Heart right ventricle (tissue), 16 donors: ENCODE measurements around the gene PPP2R2B. TPM values are rescaled to one million over a fixed set of nuclear protein-coding genes. Genes with fewer than 3 reads are reported as not detected.

Source experiments
- ATAC-seq, 8 donors: fragments of 200-7000 bp; cut with Tn5 transposase; one replicate each; pipeline ENCODE4 v1.9.1; 2020; ENCODE audit warnings: mild to moderate bottlenecking in 8 of 8, moderate library complexity in 8 of 8, moderate number of reproducible peaks in 1 of 8
- DNase-seq, 2 donors: peaks; one replicate each; pipeline ENCODE4 v3.0.0-alpha.2; 2020
- H3K27ac ChIP-seq, 10 donors: fragments of 200-600 bp; sonication (generic) in 2 of 10; one replicate each; pipeline versions ENCODE4 v1.5.0 to v1.8.0; 2020 to 2022; ENCODE audit warnings: mild to moderate bottlenecking in 3 of 10
- H3K27me3 ChIP-seq, 7 donors: fragments of 200-600 bp; one replicate each; pipeline ENCODE4 v1.8.0; 2021 to 2022; ENCODE audit warnings: mild to moderate bottlenecking in 2 of 7
- H3K36me3 ChIP-seq, 9 donors: fragments of 200-600 bp; sonication (generic) in 1 of 9; one replicate each; pipeline versions ENCODE4 v1.5.0 to v1.8.0; 2020 to 2022; ENCODE audit warnings: mild to moderate bottlenecking in 2 of 9
- H3K4me1 ChIP-seq, 9 donors: fragments of 200-600 bp; sonication (generic) in 1 of 9; one replicate each; pipeline versions ENCODE4 v1.5.0 to v1.8.0; 2020 to 2022; ENCODE audit warnings: mild to moderate bottlenecking in 4 of 9
- H3K4me3 ChIP-seq, 10 donors: fragments of 200-600 bp; sonication (generic) in 2 of 10; one replicate each; pipeline versions ENCODE4 v1.5.0 to v1.8.0; 2020 to 2022; ENCODE audit warnings: mild to moderate bottlenecking in 7 of 10, moderate library complexity in 2 of 10
- H3K9me3 ChIP-seq, 11 donors: fragments of 200-600 bp in 10 of 11; sonication (generic) in 2 of 11; one replicate each; pipeline versions ENCODE4 v1.5.0 to v1.8.0; 2013 to 2022; ENCODE audit warnings: mild to moderate bottlenecking in 2 of 11, control low read depth in 1 of 11, moderate library complexity in 1 of 11
- WGBS, 2 donors: extraction: QIAGEN DNeasy Blood & Tissue Kit; methylation state at CpG; one replicate each; pipeline ENCODE4 v1.1.7; 2013; ENCODE audit warnings: inconsistent platforms in 1 of 2; 5-methylcytosine and 5-hydroxymethylcytosine counted together
- intact Hi-C, 10 donors: fragments of 100-400 bp; cut with DNase I; formaldehyde crosslinking; loops; one replicate each; pipeline versions ENCODE4 v1.11.1 to v1.14.2; 2022
- polyA plus RNA-seq, 2 donors: library from polyadenylated mRNA; stranded (reverse); fragments of 200-250 nt; gene quantifications; one replicate each; pipeline ENCODE4 v1.2.3, GENCODE V29; 2013
- total RNA-seq, 10 donors: library from RNA; stranded (reverse); fragmentation: NEBNext Ultra II Directional in 3 of 10; extraction: Animal tissue kit (Norgen Biotek cat#: 25700) in 3 of 10; gene quantifications; one replicate each; pipeline versions ENCODE4 v1.2.1 to v1.2.4, GENCODE V29; 2021 to 2023
- TF ChIP-seq, protein P1 (sequence below), 9 donors: fragments of 200-600 bp; sonication (generic) in 2 of 9; IDR thresholded peaks; one replicate each; pipeline versions ENCODE4 v1.5.0 to v1.8.0; 2021 to 2022; ENCODE audit warnings: antibody characterized with exemption in 9 of 9, mild to moderate bottlenecking in 5 of 9, moderate library complexity in 1 of 9
- donor health status: Arrhythmogenic right ventricular cardiomyopathy.
- donor health status: ischemic (EF 13 %, LVEDD 7.1; RV severe dilation, severe dysfunction).
- donor health status: healthy with polysubstance abuse.
- donor health status: DM: no; HTN: yes; CAD: no.
- donor health status: DM: no; HTN: no; CAD: no.
- donor health status: ischemic (EF 25% LVEDD 6.9; RV normal size, moderate dysfunction).
- donor health status: ischemic (EF 25% LVEDD 5.7; RV mildly dilated, moderate dysfunction).
- donor health status: healthy.
- donor health status: DM: yes; HTN: yes; CAD: no.
- donor health status: Ischemic cardiomyopathy.
- donor health status: ischemic (EF 35%, LVEDD 5.7; RV mildly dilated, moderate dysfunction).
- donor health status: nonischemic (EF 11% LVEDD 7.7; RV severe dilation, severe dysfunction).
- donor health status: DM: yes; HTN: yes; CAD: no.
- donor health status: PGD.
- donor health status: ischemic (EF 29% LVEDD 5.4; RV normal size, mild dysfunction).
- donor health status: nonischemic (EF 23%, LVEDD 6.1; RV moderate dilation, normal function).

The PPP2R2B gene
- total and polyA plus RNA-seq, 12 donors: 0.05 to 1.8 (median 0.57) TPM; not detected in 2

DNA sequence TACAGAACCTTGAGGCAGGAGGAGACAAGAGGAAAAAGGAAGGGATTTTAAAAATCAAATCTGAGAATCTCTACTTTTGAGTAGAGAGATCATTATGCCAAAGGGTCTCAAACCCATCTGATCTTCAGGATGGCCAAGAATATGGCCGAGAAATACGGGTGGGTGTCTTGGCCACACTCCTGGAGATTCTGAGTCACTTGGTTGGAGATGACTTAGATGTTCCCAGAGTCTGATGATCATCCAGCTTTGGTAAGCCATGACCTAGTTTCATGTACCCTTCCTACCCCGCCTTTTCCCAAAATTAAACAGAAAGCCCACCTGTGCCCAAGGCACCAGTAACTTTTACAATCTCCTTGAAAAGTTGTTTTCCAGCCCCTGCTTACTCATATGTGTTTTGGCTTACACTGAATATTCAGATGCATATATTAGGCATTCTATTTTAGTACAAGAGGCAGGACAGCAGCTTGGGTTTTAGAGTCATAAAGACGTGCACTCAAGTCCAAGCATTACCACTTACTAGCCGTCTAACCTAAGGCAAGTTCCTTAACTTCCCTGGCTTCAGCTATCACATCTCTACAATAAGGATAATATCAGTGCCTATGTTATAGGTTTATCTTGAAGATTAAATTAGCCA is 195.5 kb downstream of the PPP2R2B start:
- DNase-seq (no peak), ATAC-seq (peak in 1 of 8 donors; percentile 11)
- Histone ChIP-seq H3K9me3 (no peaks in the 10 kb centered on the region), H3K4me3 (no peak overlapping the region), H3K36me3 (no peaks in the 10 kb centered on the region), H3K4me1 (no peaks in the 10 kb centered on the region), H3K27me3 (no peaks in the 10 kb centered on the region), H3K27ac (no peak overlapping the region)
- intact Hi-C loops: loop anchor here in 1 of 10 donors (10.0 kb wide), 1 partner anchor 282 kb away; no protein-coding TSS in a partner anchor
- WGBS, 2 donors: 77 to 79% methylated on average over 5 of the region's 5 CpGs
- TF ChIP-seq, protein P1, sequence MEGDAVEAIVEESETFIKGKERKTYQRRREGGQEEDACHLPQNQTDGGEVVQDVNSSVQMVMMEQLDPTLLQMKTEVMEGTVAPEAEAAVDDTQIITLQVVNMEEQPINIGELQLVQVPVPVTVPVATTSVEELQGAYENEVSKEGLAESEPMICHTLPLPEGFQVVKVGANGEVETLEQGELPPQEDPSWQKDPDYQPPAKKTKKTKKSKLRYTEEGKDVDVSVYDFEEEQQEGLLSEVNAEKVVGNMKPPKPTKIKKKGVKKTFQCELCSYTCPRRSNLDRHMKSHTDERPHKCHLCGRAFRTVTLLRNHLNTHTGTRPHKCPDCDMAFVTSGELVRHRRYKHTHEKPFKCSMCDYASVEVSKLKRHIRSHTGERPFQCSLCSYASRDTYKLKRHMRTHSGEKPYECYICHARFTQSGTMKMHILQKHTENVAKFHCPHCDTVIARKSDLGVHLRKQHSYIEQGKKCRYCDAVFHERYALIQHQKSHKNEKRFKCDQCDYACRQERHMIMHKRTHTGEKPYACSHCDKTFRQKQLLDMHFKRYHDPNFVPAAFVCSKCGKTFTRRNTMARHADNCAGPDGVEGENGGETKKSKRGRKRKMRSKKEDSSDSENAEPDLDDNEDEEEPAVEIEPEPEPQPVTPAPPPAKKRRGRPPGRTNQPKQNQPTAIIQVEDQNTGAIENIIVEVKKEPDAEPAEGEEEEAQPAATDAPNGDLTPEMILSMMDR (IDR thresholded peaks at IDR 0.05): no peak

DNA sequence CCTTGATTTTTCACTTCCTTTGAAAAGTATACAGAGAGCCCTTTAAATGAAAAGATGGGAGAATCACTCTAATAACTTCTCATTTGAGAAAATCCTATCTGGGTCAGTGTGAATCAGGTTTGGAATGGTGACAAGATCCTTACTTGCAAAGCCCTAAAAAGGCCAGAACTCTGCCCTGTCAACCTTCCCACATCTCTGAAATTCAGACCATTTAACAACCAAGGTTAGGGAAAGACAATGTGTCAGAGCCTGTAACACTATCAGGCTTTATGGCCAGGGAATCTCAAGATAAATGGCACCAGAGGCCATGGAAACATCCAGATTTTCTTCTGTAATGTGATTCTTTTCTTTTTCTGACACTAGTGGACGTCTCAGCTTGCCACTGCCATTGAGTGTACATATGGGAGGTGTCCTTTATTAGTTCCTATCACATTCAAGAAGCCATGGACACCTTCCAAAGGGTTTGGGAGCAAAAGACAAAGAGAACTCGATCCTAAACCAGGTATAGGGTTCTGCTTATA is 196.9 kb downstream of the PPP2R2B start:
- Histone ChIP-seq H3K27ac (no peak overlapping the region), H3K27me3 (peaks cover 0 to 2% (median 0%) of the 10 kb centered on the region in 7 donors), H3K4me3 (no peak overlapping the region), H3K9me3 (no peaks in the 10 kb centered on the region), H3K36me3 (no peaks in the 10 kb centered on the region), H3K4me1 (no peaks in the 10 kb centered on the region)
- WGBS, 2 donors: 46 to 51% methylated on average over 2 of the region's 2 CpGs
- ATAC-seq (no peak), DNase-seq (no peak)
- TF ChIP-seq, protein P1 (IDR thresholded peaks at IDR 0.05): no peak
- intact Hi-C loops: loop anchor here in 1 of 10 donors (10.0 kb wide), 1 partner anchor 283 kb away; no protein-coding TSS in a partner anchor

DNA sequence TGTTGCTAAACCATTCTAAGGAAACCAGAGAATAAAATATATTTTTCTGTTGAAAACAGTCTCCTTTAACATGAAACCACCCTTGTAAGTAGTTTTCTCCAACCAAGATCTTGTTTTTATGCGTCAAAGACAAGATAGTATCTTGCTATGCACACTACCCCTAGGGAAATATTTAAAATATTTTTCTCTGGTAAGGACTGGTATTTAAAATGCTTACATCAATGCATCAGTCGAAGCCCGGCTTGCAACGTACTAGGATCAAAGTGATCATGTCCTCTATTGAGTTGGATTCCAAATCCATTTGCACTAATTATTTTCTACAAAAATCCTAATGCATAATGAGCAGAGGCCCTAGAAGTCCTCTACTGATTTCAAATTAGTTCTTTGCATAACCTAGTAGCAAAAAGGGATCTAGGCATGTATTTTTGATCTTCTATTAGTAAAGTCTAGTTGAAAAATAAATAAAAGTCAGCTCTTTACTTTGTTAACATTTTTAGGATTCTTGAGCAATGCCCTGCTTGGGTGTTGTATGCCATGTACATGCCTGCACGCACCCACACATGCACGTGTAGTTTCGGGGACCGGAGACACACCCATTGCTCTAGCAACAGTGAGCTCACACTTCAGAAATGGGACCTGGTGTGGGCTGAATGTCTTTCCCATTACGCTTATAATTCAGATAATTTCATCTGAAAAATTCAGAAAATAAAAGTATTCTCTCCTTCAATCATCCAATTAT is 197.5 kb downstream of the PPP2R2B start:
- intact Hi-C loops: loop anchor here in 1 of 10 donors (10.0 kb wide), 1 partner anchor 284 kb away; no protein-coding TSS in a partner anchor
- no peaks in the 10 kb centered on the region for H3K36me3 ChIP-seq
- TF ChIP-seq, protein P1 (IDR thresholded peaks at IDR 0.05): no peak
- DNase-seq: no peak
- 71 to 81% methylated on average over 9 of the region's 9 CpGs for WGBS, 2 donors
- H3K27ac ChIP-seq: no peak overlapping the region
- H3K27me3 ChIP-seq: peaks cover 0 to 5% (median 0%) of the 10 kb centered on the region in 7 donors
- H3K4me1 ChIP-seq: no peaks in the 10 kb centered on the region
- no peak overlapping the region for H3K4me3 ChIP-seq
- no peaks in the 10 kb centered on the region for H3K9me3 ChIP-seq
- ATAC-seq: no peak

DNA sequence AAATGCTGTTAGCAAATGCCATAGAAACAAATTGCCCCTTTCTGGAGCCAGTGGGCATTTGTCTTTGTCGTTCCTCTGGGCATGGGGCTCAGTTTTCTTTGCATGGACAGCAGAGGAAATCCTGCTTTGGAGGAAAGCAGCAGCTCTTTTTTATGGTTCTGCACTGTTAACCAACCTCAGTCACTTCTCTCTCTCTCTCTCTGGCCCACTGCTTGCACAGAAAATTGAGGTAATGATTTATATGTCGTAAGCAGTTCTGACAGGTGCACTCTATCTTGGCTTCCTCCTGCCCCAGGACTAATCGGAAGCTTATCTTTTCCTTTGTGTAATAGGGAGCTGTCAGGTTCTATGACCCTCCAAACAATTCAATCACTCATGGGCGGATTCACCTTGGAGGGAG is 202.9 kb downstream of the PPP2R2B start:
- H3K27me3 ChIP-seq: peaks cover 0 to 5% (median 0%) of the 10 kb centered on the region in 7 donors
- H3K4me1 ChIP-seq: no peaks in the 10 kb centered on the region
- TF ChIP-seq, protein P1 (IDR thresholded peaks at IDR 0.05): no peak
- ATAC-seq (no peak), DNase-seq (no peak)
- no peak overlapping the region for H3K4me3 ChIP-seq
- no peak overlapping the region for H3K27ac ChIP-seq
- H3K9me3 ChIP-seq: no peaks in the 10 kb centered on the region
- intact Hi-C loops: no loop called here
- WGBS, 2 donors: 53 to 64% methylated on average over 4 of the region's 4 CpGs
- H3K36me3 ChIP-seq: no peaks in the 10 kb centered on the region
